Measurements from ENCODE around the gene POC5.
A peak's percentile ranks its signal among the peaks of the same experiment; 100 is the strongest.
"Not testable (repeated sequence)": the region's sequence is repeated elsewhere in the genome, so short reads cannot be mapped to it uniquely, and the experiment has no call there.

Gene POC5, protein sequence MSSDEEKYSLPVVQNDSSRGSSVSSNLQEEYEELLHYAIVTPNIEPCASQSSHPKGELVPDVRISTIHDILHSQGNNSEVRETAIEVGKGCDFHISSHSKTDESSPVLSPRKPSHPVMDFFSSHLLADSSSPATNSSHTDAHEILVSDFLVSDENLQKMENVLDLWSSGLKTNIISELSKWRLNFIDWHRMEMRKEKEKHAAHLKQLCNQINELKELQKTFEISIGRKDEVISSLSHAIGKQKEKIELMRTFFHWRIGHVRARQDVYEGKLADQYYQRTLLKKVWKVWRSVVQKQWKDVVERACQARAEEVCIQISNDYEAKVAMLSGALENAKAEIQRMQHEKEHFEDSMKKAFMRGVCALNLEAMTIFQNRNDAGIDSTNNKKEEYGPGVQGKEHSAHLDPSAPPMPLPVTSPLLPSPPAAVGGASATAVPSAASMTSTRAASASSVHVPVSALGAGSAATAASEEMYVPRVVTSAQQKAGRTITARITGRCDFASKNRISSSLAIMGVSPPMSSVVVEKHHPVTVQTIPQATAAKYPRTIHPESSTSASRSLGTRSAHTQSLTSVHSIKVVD

DNA sequence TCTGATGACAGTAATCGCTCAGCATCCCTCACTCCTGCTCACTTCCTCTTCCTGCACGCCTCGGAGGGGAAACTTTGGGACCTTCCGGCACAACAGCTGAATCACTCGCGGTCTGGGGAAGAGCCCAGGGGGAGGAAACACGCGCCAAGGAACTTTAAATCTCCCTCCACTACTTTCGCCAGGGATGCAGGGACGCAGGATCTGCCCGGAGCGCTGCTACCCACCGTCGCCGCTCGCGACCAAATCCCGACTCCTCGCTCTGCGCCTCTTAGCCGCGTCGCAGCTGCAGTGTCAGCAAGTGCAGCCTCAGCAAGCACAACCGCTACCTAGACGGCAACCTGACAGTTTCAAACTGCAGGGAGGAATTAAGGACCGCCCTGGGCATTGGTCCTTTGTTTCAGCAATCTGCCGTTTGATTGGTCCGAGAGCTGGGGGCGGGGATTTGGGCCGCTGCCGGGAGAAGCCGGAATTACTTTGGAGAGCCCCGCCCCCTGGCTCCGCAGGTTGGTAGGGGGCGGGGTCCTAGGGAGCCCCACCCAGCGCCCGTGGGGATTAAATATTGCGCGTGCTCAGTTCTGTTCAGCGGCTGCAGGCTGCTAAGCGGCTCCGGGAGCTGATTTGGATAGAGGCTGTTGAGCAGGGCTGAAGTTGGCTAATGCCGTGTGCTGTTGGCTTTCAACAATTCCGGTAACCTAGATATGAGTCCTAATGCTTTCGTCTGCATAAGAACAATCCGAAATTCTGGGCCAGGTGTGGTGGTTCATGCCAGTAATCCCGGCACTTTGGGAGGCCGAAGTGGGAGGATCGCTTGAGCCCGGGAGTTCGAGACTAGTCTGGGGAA, at the start of gene POC5:
POC5 (minus strand) TSS at position 356 of the 841 bp plus-strand sequence. CDS start 4,500 bp downstream, outside the sequence.
- H3K27ac ChIP-seq (ENCODE audit: low read depth, low read length), result peak within 1 kb of the TSS; percentile 85
- H3K9ac ChIP-seq (ENCODE audit: low read depth, low read length), result peak within 1 kb of the TSS; percentile 76
- H3K9me3 ChIP-seq (ENCODE audit: control insufficient read depth, insufficient read depth, low read length), result no peaks in the 10 kb centered on the region
- peaks cover 12% of the 10 kb centered on the region for H3K36me3 ChIP-seq (ENCODE audit: control insufficient read depth, insufficient read depth, low read length)
- H3K4me1 ChIP-seq (ENCODE audit: control insufficient read depth, insufficient read depth, low read length), result no peaks in the 10 kb centered on the region; the same call in 1 of the 2 replicates
- H3K27me3 ChIP-seq (ENCODE audit: control insufficient read depth, insufficient read depth, low read length), result no peaks in the 10 kb centered on the region
- peak within 1 kb of the TSS; percentile 91 for H3K4me3 ChIP-seq (ENCODE audit: low read depth, low read length)

DNA sequence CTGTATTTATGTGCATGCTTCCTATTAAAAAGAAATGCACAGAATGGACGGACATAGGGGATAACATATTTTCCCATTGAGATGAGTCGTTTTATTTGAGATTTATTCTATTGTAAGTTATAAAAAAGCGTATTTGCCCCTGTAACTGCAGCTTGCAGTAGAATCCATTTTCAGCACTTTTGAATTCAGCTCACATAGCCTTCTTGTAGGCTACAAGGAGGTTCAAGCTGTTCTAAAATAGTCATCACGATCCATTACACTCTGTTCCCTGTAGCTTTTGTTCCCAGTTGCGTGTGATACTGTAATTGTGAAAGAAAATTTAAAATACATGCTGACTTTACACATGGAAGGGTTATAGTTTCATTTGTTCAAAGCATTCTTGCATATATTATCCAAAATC, 40.9 kb upstream of the POC5 start:
- no peaks in the 10 kb centered on the region for H3K9me3 ChIP-seq (ENCODE audit: control insufficient read depth, insufficient read depth, low read length)
- H3K4me3 ChIP-seq (ENCODE audit: low read depth, low read length), result no peak overlapping the region
- no peak overlapping the region for H3K27ac ChIP-seq (ENCODE audit: low read depth, low read length)
- no peak overlapping the region for H3K9ac ChIP-seq (ENCODE audit: low read depth, low read length)
- no peaks in the 10 kb centered on the region for H3K36me3 ChIP-seq (ENCODE audit: control insufficient read depth, insufficient read depth, low read length)
- H3K4me1 ChIP-seq (ENCODE audit: control insufficient read depth, insufficient read depth, low read length), result no peaks in the 10 kb centered on the region
- H3K27me3 ChIP-seq (ENCODE audit: control insufficient read depth, insufficient read depth, low read length), result no peaks in the 10 kb centered on the region

DNA sequence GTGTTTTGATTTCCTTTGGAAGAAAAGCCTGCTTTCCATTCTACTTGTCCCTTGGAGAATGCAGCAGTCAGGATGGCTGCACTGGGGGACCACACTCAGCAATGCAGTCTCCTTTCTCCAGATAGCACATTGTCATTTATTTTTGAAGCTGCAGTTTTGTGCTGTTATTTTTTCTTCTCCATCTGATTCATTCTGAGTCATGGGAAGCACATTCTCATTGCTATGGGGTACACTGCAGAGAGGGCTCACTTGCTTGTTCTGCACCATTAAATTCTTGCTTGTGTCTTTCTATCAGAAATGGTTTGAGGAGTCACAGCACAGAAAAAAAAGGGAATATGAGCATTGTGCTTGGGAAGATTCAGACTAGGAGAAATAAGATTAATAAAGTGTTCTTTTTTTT, 39.7 kb upstream of the POC5 start:
- no peaks in the 10 kb centered on the region for H3K9me3 ChIP-seq (ENCODE audit: control insufficient read depth, insufficient read depth, low read length)
- no peaks in the 10 kb centered on the region for H3K36me3 ChIP-seq (ENCODE audit: control insufficient read depth, insufficient read depth, low read length)
- H3K4me1 ChIP-seq (ENCODE audit: control insufficient read depth, insufficient read depth, low read length), result no peaks in the 10 kb centered on the region
- H3K9ac ChIP-seq (ENCODE audit: low read depth, low read length), result no peak overlapping the region
- H3K4me3 ChIP-seq (ENCODE audit: low read depth, low read length), result no peak overlapping the region
- no peaks in the 10 kb centered on the region for H3K27me3 ChIP-seq (ENCODE audit: control insufficient read depth, insufficient read depth, low read length)
- H3K27ac ChIP-seq (ENCODE audit: low read depth, low read length), result no peak overlapping the region

DNA sequence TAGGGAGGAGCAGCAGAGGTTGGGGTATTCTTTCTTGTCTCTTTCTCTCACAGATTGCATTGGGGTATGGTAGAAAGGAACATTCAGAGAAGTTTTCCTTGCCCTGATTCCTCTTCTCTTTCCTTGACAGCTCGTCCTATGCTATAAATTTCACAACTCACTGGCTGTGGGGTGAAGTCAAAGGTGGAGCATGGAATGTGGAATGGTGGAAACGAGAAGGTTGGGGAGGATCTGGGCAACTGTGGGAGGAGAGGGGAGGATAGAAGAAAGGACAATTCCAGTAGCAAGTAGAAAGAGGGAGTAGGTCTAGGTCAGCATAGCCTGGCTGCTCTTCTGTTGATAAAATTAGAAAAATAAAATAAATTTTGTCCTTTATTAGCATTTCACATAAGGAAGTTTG, 39.0 kb upstream of the POC5 start:
- Histone ChIP-seq H3K36me3 (ENCODE audit: control insufficient read depth, insufficient read depth, low read length) (no peaks in the 10 kb centered on the region), H3K4me3 (ENCODE audit: low read depth, low read length) (no peak overlapping the region), H3K27me3 (ENCODE audit: control insufficient read depth, insufficient read depth, low read length) (no peaks in the 10 kb centered on the region), H3K4me1 (ENCODE audit: control insufficient read depth, insufficient read depth, low read length) (no peaks in the 10 kb centered on the region), H3K9me3 (ENCODE audit: control insufficient read depth, insufficient read depth, low read length) (no peaks in the 10 kb centered on the region), H3K27ac (ENCODE audit: low read depth, low read length) (no peak overlapping the region), H3K9ac (ENCODE audit: low read depth, low read length) (no peak overlapping the region)

DNA sequence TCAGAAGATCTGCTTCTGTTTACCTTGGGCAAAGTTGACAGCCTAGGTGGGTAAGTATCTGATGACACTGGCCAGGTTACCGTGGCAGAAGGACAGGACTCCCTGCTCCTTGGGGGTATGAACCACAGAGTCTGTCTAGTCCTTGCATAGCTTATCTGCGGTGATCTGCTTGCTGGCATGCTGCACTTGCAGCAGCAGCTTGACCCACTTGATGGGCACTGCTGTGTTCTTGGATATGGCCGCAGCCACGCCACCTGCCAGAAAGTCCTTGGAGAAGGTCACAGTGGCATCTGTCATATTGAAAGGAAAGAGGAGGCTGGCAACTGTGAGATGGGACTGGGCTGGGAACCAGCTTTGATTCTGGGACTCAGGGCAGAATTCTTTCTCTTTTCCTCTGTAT, 35.9 kb upstream of the POC5 start:
- H3K27ac ChIP-seq (ENCODE audit: low read depth, low read length), result no peak overlapping the region
- H3K36me3 ChIP-seq (ENCODE audit: control insufficient read depth, insufficient read depth, low read length), result no peaks in the 10 kb centered on the region
- H3K27me3 ChIP-seq (ENCODE audit: control insufficient read depth, insufficient read depth, low read length), result no peaks in the 10 kb centered on the region
- H3K9me3 ChIP-seq (ENCODE audit: control insufficient read depth, insufficient read depth, low read length), result no peaks in the 10 kb centered on the region
- H3K4me3 ChIP-seq (ENCODE audit: low read depth, low read length), result no peak overlapping the region
- H3K4me1 ChIP-seq (ENCODE audit: control insufficient read depth, insufficient read depth, low read length), result no peaks in the 10 kb centered on the region
- no peak overlapping the region for H3K9ac ChIP-seq (ENCODE audit: low read depth, low read length)

DNA sequence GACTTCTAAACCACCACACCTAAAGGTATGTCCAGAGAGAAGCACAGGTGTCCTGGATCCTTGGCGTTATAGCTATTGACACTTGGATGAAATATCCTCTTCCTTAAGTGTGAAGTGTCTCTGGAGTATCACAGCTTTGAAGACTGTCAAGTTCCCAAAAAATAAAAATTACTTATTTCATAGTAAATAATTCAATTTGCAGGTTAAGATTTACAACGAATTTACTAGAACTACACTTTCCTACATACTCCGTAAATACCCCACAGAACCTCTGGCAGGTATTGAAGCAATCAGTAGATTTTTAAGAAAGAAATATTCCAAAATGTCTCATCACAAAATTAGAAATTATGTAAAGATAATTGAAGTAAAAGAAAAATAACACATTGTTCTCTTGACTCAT, 27.1 kb upstream of the POC5 start:
- Histone ChIP-seq H3K27me3 (ENCODE audit: control insufficient read depth, insufficient read depth, low read length) (no peaks in the 10 kb centered on the region), H3K9me3 (ENCODE audit: control insufficient read depth, insufficient read depth, low read length) (no peaks in the 10 kb centered on the region), H3K4me3 (ENCODE audit: low read depth, low read length) (no peak overlapping the region), H3K4me1 (ENCODE audit: control insufficient read depth, insufficient read depth, low read length) (no peaks in the 10 kb centered on the region), H3K9ac (ENCODE audit: low read depth, low read length) (no peak overlapping the region), H3K27ac (ENCODE audit: low read depth, low read length) (no peak overlapping the region), H3K36me3 (ENCODE audit: control insufficient read depth, insufficient read depth, low read length) (no peaks in the 10 kb centered on the region)

DNA sequence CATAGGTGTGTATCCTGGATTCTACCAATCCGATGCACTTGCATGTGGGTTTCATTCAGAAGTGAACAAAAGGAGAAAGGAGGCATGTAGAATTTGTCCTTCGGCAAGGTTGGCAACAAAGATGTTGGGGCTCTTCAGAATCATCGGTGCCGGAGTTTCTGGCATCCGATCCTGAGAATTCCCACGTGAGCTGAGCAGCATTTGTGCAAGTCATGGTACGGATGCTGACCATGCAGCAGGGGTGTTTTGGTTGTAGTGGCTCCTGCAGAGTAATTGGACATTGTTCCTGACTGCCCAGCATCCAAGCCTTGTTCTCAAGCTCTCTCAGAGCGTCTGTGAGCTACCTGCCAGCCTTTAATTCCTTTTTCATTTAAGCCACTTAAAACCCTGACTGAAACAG, 19.0 kb upstream of the POC5 start:
- Histone ChIP-seq H3K36me3 (ENCODE audit: control insufficient read depth, insufficient read depth, low read length) (no peaks in the 10 kb centered on the region), H3K9me3 (ENCODE audit: control insufficient read depth, insufficient read depth, low read length) (no peaks in the 10 kb centered on the region), H3K4me1 (ENCODE audit: control insufficient read depth, insufficient read depth, low read length) (no peaks in the 10 kb centered on the region), H3K4me3 (ENCODE audit: low read depth, low read length) (no peak overlapping the region), H3K27ac (ENCODE audit: low read depth, low read length) (no peak overlapping the region), H3K27me3 (ENCODE audit: control insufficient read depth, insufficient read depth, low read length) (no peaks in the 10 kb centered on the region), H3K9ac (ENCODE audit: low read depth, low read length) (no peak overlapping the region)

DNA sequence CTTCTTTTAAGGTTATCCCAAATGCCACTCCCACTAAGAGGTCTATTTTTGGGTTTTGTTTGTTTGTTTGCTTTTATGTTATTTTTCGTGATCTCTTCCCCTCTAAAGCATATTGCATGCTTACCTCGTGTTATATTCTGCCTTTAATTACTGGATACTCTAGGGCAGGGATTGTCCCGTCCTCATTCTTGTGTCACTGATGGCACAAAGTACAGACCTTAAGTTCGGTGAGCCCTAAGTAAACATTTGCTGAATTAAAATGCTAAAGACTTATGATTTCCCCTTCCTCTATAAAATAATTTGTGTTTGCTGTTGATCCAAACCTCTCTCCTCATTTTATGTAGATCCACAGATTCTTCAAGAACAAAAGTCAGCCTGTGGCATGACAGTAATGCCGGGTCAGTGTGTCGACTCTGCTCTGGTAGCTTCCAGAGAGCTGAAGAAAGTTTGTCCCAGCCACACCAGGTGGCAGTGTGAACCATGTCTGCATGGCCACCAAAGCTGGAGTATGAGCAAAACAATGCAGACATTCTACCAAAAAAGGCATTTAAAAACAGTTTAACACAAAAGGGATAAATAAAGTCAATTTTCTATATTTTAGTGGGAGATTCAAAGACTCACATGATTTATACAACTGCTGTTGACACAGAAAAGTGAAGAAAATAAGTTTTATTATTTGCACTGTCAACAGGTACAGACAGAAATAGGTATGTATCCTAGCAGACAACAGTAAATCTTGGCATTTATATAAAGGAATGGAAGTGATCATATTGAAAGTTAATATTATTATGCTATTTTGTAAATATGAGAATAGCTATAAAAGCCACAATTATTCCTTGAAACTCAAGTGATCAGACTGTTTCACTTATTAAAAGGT, 17.9 kb upstream of the POC5 start:
- H3K27ac ChIP-seq (ENCODE audit: low read depth, low read length), result no peak overlapping the region
- no peaks in the 10 kb centered on the region for H3K27me3 ChIP-seq (ENCODE audit: control insufficient read depth, insufficient read depth, low read length)
- H3K9me3 ChIP-seq (ENCODE audit: control insufficient read depth, insufficient read depth, low read length), result no peaks in the 10 kb centered on the region

DNA sequence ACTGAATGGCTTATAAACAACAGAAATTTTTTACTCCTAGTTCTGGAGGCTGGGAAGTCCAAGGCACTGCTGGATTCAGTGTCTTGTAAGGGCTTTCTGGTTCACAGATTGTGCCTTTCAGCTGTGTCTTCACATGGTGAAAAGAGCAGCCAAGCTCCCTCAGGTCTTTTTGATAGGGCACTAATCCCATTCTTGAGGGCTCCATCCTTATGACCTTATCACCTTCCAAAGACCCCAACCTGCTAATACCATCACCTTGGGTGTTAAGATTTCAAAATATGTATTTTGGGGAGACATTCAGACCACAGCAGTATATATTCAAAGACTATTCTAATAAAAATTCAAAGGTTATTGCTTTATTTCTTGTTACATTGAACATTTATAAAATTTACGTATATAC, 16.5 kb upstream of the POC5 start:
- Histone ChIP-seq H3K27ac (ENCODE audit: low read depth, low read length) (no peak overlapping the region), H3K4me1 (ENCODE audit: control insufficient read depth, insufficient read depth, low read length) (no peaks in the 10 kb centered on the region), H3K9ac (ENCODE audit: low read depth, low read length) (no peak overlapping the region), H3K36me3 (ENCODE audit: control insufficient read depth, insufficient read depth, low read length) (no peaks in the 10 kb centered on the region), H3K4me3 (ENCODE audit: low read depth, low read length) (no peak overlapping the region), H3K27me3 (ENCODE audit: control insufficient read depth, insufficient read depth, low read length) (no peaks in the 10 kb centered on the region), H3K9me3 (ENCODE audit: control insufficient read depth, insufficient read depth, low read length) (no peaks in the 10 kb centered on the region)

More for the DNA sequence above, 17.9 kb upstream of the POC5 start:
- H3K36me3 ChIP-seq (ENCODE audit: control insufficient read depth, insufficient read depth, low read length), result no peaks in the 10 kb centered on the region
- H3K9ac ChIP-seq (ENCODE audit: low read depth, low read length), result no peak overlapping the region
- H3K4me1 ChIP-seq (ENCODE audit: control insufficient read depth, insufficient read depth, low read length), result no peaks in the 10 kb centered on the region
- H3K4me3 ChIP-seq (ENCODE audit: low read depth, low read length), result no peak overlapping the region

DNA sequence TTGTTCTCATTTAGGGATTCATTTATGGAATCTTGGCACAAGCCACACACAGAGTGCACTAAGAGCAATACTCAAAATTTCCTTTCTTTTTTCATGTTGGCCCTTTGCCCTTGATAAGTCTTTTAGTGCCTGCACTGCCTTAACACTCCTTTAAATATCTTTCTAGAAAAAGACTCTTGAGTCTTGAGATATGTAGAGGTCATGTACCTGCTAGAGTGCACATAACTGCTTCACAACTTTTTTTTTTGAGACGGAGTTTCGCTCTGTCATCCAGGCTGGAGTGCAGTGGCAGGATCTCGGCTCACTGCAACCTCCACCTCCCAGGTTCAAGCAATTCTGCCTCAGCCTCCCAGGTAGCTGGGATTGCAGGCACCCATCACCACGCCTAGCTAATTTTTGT, 14.3 kb upstream of the POC5 start:
- not testable (repeated sequence) for H3K27me3 ChIP-seq (ENCODE audit: control insufficient read depth, insufficient read depth, low read length); H3K9me3 ChIP-seq (ENCODE audit: control insufficient read depth, insufficient read depth, low read length); H3K27ac ChIP-seq (ENCODE audit: low read depth, low read length); H3K9ac ChIP-seq (ENCODE audit: low read depth, low read length); H3K4me3 ChIP-seq (ENCODE audit: low read depth, low read length); H3K4me1 ChIP-seq (ENCODE audit: control insufficient read depth, insufficient read depth, low read length); H3K36me3 ChIP-seq (ENCODE audit: control insufficient read depth, insufficient read depth, low read length)
